GM18951 (cell line): Measurements from ENCODE around the gene FOXS1.

Experiments used
- POLR2A ChIP-seq: IDR thresholded peaks from 4 replicates; pipeline ENCODE4 v1.6.1; 2011; ENCODE audit warnings: mild to moderate bottlenecking; ENCODE audit not compliant: insufficient read length, insufficient read depth; ENCODE audit errors: extremely low read depth
- in situ Hi-C: fragments of 300-500 bp; cut with MboI; formaldehyde crosslinking; loops from one replicate; pipeline ENCODE4 v1.12.0; 2022; ENCODE audit warnings: low sequenced_read_pairs, mixed read lengths, inconsistent platforms; ENCODE audit not compliant: unreplicated experiment

The FOXS1 gene

DNA sequence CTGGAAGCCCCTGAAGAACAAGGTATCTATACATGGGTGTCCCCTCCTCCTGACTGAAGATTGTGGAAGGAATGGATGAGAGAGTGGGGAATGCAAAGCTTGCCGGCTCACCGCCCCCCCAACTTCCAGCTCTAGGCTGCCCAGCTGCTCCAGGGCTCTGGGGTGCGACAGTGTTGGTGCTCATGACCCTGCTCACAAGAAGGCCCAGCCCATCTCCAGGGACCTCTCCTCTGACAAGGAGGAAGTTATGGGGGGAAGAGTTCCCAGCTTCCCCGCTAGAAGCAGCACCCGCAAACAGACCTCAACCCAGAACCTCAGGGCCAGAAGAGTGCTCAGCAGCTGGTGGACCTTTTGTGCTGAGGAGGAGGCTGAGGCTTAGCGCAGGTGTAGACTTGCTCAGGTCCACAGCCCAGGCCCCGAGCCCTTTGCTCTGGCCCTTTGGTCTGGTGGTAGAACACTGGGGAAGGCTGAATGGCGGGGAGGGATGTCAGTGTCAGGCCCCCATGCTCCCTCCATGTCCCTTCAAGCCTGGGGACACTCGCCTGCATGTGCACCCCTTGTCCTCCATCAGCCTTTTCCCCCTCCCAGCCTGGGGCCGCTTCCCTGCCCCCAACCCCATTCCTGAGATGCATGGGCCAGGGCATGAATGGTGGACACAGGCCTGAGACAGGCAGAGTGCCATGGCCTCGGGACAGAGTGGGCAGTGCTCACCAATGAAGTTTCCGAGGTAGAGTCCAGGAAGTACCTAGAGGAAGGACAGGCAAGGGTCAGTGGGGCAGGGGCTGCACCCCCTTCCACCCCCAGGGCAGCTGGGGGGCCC is 23.7 kb upstream of the FOXS1 start:
- no peak for TF ChIP-seq POLR2A
- in situ Hi-C loops, result no loop called here

GRCh38 chr20:31866221-31866620 is 20.8 kb upstream of the FOXS1 start:
- TF ChIP-seq POLR2A, result no peak
- in situ Hi-C loops, result no loop called here

- TF ChIP-seq POLR2A, result no peak
- in situ Hi-C loops, result no loop called here
These were observed 19.4 kb upstream of the FOXS1 start for GRCh38 chr20:31864521-31865400.

GRCh38 chr20:31863296-31864085 is 18.1 kb upstream of the FOXS1 start:
- in situ Hi-C loops, result no loop called here

GRCh38 chr20:31862506-31862905 is 17.1 kb upstream of the FOXS1 start:
- in situ Hi-C loops, result no loop called here
- TF ChIP-seq POLR2A, result no peak

More at GRCh38 chr20:31863296-31864085, 18.1 kb upstream of the FOXS1 start:
- no peak for TF ChIP-seq POLR2A

DNA sequence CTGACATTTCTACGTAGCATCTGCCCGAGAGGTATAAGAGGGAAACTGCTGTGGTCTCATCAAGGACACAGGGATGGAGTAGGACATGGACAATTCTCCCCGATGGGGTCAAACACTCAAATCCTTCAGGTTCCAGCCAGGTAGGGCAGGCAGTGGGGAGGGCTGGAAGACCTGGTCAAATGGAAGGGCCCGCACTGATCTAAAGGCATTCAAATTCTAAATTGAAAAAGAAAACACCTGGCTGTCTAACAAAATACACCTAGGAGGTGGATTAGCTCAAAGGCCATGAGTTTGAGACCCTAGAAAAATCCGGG is 16.7 kb upstream of the FOXS1 start:
- TF ChIP-seq POLR2A, result no peak
- in situ Hi-C loops, result no loop called here

DNA sequence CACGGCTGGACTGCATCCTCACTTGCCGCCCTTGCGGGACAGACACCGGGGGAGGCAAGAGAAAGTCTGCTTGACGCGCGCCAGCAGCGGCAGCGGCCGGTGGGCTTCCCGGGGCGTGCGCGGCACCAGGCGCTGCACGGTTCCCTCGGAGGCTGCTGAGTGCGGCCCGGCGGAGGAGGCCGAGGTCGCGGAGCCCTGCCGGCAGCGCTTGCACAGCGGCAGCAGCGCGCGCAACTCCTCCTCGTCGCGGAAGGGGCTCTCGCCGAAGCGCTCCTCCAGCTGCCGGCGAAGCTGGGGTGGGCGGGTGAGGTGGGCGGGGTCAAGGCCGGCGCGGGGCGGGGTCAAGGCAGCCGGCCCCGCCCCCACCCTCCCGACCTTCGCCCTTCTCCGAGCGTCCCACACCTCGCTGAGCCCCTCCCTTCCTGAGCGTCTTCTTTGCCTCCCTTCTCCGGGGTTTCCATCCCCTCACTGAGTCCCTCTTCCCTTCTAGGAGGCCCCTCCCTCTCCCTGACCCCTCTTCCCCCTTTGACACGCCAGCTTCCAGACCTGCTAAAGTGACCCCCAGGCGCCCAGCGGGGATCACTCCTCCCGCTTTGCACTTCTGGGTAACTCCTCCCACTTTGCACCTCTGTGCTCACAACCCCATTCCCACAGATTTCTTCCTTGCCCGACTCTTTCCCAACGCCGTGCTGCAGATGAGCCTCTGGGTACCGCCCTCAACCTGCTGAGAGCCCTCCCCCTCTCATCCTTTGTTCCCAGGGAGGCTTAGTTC is 16.2 kb upstream of the FOXS1 start:
- peak; percentile 20 for TF ChIP-seq POLR2A
- in situ Hi-C loops, result no loop called here

DNA sequence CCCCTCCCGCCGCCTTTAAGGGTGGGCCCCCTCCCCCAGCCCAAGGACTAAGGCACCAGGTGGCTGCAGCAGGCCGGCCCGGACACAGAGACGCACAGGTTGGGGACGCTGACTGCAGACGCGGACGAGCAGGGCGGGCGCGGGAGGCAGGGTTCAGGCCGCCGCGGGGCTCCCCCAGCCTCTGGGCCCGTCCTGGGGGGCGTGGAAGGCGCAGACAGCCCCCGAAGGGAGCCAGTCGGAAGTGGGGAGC is 15.7 kb upstream of the FOXS1 start:
- in situ Hi-C loops, result no loop called here
- no peak for TF ChIP-seq POLR2A

GRCh38 chr20:31860390-31861134 is 15.2 kb upstream of the FOXS1 start:
- in situ Hi-C loops, result no loop called here
- no peak for TF ChIP-seq POLR2A

GRCh38 chr20:31859998-31860380 is 14.6 kb upstream of the FOXS1 start:
- no peak for TF ChIP-seq POLR2A
- in situ Hi-C loops, result loop anchor here (10.0 kb wide), 1 partner anchor 165 kb away; no protein-coding TSS in a partner anchor

- in situ Hi-C loops, result loop anchor here (10.0 kb wide), 1 partner anchor 165 kb away; no protein-coding TSS in a partner anchor
- TF ChIP-seq POLR2A, result no peak
These were observed 14.0 kb upstream of the FOXS1 start for GRCh38 chr20:31859266-31859997.
